ENCODE results near the gene RTN4R.

- TF ChIP-seq CTCF (IDR thresholded peaks at IDR 0.05) (no peak), POLR2A (IDR thresholded peaks at IDR 0.05) (no peak)
Observed at GRCh38 chr22:20258584-20259326, 9.4 kb downstream of the RTN4R start.

Measured in uterus (tissue), 2 donors.